ENCODE data around the gene ZNF581.
A peak's percentile ranks its signal among the peaks of the same experiment; 100 is the strongest.

Gene ZNF581

GRCh38 chr19:55626350-55626749 is 17.1 kb upstream of the ZNF581 start:
- no peak for TF ChIP-seq CTCF (IDR thresholded peaks at IDR 0.05; ENCODE audit: borderline replicate concordance, insufficient read depth, low read depth, low read length)

GRCh38 chr19:55632463-55632834 is 11.0 kb upstream of the ZNF581 start:
- peak; percentile 67; the same call in 1 of the 2 replicates for TF ChIP-seq CTCF (IDR thresholded peaks at IDR 0.05; ENCODE audit: borderline replicate concordance, insufficient read depth, low read depth, low read length)
- no peak overlapping the region for H3K4me3 ChIP-seq (ENCODE audit: low read depth, low read length)

More at GRCh38 chr19:55626350-55626749, 17.1 kb upstream of the ZNF581 start:
- H3K4me3 ChIP-seq (ENCODE audit: low read depth, low read length) = no peak overlapping the region

- H3K4me3 ChIP-seq (ENCODE audit: low read depth, low read length) = no peak overlapping the region
- no peak for TF ChIP-seq CTCF (IDR thresholded peaks at IDR 0.05; ENCODE audit: borderline replicate concordance, insufficient read depth, low read depth, low read length)
Observed at GRCh38 chr19:55633861-55634260, 9.6 kb upstream of the ZNF581 start.

- H3K4me3 ChIP-seq (ENCODE audit: low read depth, low read length) = peak overlapping the region; percentile 94
- TF ChIP-seq CTCF (IDR thresholded peaks at IDR 0.05; ENCODE audit: borderline replicate concordance, insufficient read depth, low read depth, low read length) = no peak
Observed at GRCh38 chr19:55635334-55635717, 8.1 kb upstream of the ZNF581 start.

- TF ChIP-seq CTCF (IDR thresholded peaks at IDR 0.05; ENCODE audit: borderline replicate concordance, insufficient read depth, low read depth, low read length) = no peak
- H3K4me3 ChIP-seq (ENCODE audit: low read depth, low read length) = peak overlapping the region; percentile 94
Observed at GRCh38 chr19:55635856-55636440, 7.5 kb upstream of the ZNF581 start.

- no peak for TF ChIP-seq CTCF (IDR thresholded peaks at IDR 0.05; ENCODE audit: borderline replicate concordance, insufficient read depth, low read depth, low read length)
- H3K4me3 ChIP-seq (ENCODE audit: low read depth, low read length) = no peak overlapping the region
Observed at GRCh38 chr19:55636723-55637122, 6.7 kb upstream of the ZNF581 start.

GRCh38 chr19:55637534-55637933 is 5.9 kb upstream of the ZNF581 start:
- no peak for TF ChIP-seq CTCF (IDR thresholded peaks at IDR 0.05; ENCODE audit: borderline replicate concordance, insufficient read depth, low read depth, low read length)
- H3K4me3 ChIP-seq (ENCODE audit: low read depth, low read length) = no peak overlapping the region

Measured in GM12875 (cell line).